ENCODE results near the gene CDH9.

Gene CDH9, protein sequence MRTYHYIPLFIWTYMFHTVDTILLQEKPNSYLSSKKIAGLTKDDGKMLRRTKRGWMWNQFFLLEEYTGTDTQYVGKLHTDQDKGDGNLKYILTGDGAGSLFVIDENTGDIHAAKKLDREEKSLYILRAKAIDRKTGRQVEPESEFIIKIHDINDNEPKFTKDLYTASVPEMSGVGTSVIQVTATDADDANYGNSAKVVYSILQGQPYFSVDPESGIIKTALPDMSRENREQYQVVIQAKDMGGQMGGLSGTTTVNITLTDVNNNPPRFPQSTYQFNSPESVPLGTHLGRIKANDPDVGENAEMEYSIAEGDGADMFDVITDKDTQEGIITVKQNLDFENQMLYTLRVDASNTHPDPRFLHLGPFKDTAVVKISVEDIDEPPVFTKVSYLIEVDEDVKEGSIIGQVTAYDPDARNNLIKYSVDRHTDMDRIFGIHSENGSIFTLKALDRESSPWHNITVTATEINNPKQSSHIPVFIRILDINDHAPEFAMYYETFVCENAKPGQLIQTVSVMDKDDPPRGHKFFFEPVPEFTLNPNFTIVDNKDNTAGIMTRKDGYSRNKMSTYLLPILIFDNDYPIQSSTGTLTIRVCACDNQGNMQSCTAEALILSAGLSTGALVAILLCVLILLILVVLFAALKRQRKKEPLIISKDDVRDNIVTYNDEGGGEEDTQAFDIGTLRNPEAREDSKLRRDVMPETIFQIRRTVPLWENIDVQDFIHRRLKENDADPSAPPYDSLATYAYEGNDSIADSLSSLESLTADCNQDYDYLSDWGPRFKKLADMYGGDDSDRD

DNA sequence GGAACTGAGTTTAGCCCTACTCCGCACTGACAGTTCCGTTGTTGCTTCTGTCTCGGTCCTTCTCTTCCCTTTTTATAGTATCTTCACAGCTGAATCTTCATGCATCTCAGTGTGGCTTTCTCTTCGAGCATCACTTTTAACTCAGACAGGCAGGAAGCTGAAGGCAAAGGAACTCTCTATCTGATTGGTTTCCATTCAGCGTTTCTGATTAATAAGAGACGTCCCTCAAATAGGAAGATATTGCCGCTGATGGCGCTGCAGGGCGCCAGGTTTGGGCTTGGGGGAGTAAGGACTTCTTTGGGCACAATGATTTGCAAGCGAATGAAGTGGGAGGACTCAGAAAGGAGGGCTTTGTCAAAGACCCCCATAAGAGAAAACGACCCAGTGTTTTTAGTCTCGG lies at the start of gene CDH9:
TSS of gene CDH9 (minus strand) at position 111 of the 400 bp plus-strand sequence. CDS start 50,253 bp downstream, outside the sequence.
- DNase-seq = no peak

GRCh38 chr5:27087747-27088146 lies 49.4 kb upstream of the CDH9 start:
- no peak for DNase-seq

GRCh38 chr5:27083449-27084415 lies 45.3 kb upstream of the CDH9 start:
- DNase-seq = no peak

DNA sequence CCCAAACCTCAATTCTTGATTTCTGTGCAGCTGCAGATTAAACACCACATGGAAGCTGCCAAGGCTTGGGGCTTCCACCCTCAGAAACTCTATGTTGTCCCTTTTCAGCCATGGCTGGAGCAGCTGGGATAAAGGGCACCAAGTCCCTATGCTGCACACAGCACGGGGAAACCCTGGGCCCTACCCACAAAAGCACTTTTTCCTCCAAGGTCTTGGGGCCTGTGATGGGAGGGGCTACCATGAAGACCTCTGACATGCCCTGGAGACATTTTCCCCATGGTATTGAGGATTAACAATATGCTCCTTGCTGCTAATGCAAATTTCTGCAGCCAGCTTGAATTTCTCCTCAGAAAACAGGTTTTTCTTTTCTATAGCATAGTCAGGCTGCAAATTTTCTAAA lies 41.8 kb upstream of the CDH9 start:
- no peak for DNase-seq

DNA sequence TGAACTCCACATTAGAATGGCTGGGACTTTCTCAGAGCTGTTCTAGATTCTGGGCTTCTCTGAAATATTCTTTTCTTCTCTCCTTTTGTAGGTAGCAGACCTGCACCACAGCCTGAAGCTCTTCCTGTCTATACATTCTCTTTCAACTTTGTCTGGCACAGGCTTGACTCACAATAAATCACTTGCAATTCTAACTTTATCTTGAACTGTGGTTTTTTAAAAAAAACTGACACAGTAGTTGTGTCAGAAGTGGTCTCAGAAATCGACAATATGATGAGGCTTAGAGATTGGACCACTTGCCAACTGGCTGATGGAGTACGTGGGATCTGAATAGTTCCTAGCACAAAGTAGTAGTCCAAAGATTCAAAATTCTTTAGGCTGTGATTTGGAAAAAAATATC lies 24.1 kb upstream of the CDH9 start:
- no peak for DNase-seq

- DNase-seq = no peak
Observed at GRCh38 chr5:27048510-27048909, 10.1 kb upstream of the CDH9 start.

- DNase-seq = no peak
Observed at GRCh38 chr5:27041372-27041771, 3.0 kb upstream of the CDH9 start.

DNA sequence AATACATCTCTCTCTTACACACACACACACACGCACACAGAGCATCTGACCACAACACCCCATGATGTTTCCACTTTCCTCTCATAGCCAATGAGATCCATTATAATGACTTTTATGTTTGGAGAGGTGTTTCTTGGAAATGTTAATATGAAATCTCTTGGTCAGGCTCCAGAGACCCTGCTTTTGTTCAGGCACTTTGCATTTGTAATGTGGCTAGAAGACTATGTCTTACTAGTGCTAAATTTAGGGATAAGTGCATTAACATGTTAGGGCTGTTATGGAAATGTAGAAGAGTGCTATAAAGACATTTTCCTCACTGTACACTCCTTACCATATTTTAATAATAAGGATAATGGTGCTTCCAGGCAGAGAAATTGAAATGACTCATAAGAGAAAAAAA lies 3.8 kb downstream of the CDH9 start:
- no peak for DNase-seq

DNA sequence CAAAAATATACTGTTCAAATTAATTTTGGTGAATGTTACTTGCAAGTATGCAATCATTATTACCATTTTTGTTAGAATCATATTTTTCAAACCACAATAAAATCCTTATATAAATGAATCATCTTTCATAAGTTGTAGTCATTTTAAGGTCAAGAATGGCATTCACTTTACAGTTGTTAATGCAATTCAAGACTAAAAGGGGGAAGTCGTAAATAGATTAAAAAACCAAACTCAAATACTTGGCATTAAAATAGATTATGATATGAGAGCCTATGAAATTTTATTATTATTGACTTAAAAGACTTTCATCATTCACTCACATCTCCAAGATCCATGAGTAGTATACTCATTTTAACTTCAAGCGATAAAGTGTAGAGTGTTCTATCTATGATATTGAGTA lies 11.6 kb downstream of the CDH9 start:
- DNase-seq = no peak

GRCh38 chr5:27026063-27026462 lies 12.3 kb downstream of the CDH9 start:
- DNase-seq = no peak

DNA sequence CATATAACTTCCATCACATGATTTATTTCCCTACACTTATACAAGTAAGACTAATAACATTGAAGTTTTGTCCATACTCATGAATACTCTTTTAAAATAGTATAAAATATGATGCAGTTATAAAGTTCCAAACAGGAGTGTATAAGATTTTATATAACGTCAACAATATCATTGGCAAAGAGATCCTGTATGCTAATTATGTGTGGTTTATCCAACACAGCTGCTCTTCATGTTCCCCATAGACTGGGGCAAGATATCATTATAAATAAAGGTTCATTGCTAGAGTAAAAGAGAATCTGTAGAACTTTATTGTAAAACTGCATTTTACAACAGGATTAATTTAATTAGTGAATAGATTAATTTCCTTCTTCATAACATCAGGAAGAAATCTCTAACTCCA lies 16.9 kb downstream of the CDH9 start:
- DNase-seq = no peak

GRCh38 chr5:27020973-27021372 lies 17.4 kb downstream of the CDH9 start:
- DNase-seq = no peak

DNA sequence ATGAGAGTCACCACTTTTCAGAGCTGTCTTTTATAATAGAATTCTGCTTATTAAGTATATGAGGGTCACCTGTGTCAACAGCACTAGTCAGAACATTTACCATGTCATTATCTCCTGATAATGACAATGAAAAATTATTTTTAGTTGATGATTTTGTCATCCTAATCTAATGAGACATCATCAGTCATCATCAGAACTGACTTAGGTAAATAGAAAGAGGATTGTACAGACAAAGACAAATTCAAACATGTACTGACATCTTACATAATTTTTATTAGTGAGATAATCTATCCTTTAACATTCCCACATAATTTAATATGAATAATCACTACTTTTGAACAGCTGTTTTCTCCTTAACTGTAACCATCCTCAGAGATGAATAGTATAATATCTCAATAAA lies 22.6 kb downstream of the CDH9 start:
- DNase-seq = no peak

GRCh38 chr5:27011274-27011673 lies 27.1 kb downstream of the CDH9 start:
- DNase-seq = no peak

DNA sequence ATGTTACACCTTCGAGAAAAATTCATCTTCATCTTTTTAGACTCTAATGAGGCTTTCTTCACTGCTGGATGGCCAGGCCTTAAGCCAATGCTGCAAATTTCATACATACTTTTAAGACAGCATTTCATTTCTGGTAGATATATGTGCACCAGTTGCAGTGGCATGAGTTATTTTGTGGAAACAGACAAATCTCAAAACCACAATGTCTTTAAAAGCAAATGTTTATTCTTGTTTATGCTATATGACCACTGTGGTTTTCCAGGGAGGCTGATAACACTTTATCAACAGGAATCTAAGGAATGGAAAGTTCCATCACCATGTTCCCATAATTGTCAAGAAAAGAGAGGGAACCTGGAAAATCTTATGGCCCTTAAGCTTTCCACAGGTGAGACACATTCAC lies 27.7 kb downstream of the CDH9 start:
- no peak for DNase-seq

DNA sequence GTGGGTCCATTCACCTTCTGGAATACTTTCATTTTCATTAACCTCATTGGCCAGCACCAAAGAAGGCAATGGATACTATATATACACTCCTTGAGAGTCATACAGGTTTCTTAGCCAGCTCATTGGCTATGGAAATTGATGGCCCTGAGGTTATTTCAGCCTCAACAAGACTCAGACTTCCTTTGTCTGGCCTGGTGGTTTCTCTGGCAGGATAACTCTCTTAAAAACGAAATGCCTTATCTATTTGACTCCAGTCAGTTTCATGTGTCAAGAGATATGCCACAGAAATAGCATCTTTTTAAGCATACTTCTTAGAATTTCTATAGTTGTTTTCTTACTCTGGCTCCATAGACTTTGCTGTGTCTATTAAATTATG lies 28.9 kb downstream of the CDH9 start:
- no peak for DNase-seq

- no peak for DNase-seq
Observed at GRCh38 chr5:27008604-27009539, 29.5 kb downstream of the CDH9 start.

DNA sequence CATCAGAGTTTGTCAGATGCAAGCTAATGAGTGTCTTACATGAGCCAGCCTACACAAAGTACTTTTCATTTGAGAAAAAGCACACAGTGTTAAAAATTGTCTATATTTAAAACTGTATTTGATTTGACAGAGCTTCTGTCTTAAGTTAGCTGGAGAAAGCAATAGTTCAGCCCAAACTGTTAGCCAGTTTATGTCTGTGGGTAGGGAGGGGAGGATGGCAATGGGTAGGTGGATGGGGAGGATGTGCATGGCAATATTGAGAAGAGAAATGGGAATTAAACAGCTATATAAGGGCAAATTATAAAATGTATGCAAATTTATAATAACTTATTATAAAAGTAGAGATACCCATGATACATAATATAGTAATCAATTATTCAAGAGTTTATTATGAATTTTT lies 31.3 kb downstream of the CDH9 start:
- no peak for DNase-seq

DNA sequence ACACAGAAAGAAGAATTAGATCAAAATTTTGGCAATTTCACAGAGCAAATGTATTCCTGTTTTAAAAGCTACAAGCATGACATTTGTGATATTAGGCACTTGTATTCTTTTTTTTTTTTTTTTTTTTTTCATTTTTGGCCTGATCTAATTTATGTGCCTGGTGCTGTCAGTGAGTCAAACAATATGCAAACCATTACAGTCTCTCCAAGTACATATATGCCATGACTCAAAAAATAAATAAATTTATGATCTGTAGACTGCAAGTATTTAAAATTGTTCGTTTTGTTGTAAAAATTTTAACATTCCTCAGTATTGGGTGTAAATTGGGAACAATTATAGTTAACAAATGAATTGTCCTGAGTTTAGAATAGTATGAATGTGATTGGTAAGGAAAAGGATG lies 51.4 kb downstream of the CDH9 start:
- no peak for DNase-seq

DNA sequence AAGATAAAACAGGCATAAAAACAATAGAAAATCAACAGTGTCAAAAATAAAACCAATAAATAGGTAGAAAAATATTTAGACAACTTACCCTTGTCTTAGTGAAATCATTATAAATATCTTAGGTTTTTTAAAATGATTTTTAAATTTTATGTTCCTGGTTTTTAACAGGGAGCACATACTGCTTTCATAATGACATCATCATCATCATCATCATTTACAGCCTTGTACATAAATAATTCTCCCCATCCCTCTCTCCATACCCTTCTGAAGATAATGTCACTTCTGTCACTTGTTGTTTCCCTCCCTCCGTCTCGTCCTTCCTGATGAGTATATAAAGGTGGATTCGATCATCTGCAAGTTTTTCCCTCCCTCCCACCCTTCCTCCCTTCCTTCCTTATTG lies 56.6 kb downstream of the CDH9 start:
- no peak for DNase-seq

GRCh38 chr5:26959290-26959689 lies 79.1 kb downstream of the CDH9 start:
- DNase-seq = no peak

GRCh38 chr5:26955161-26955560 lies 83.2 kb downstream of the CDH9 start:
- no peak for DNase-seq
